ENCODE results near the gene SCN1A.

- TF ChIP-seq POLR2AphosphoS5 (IDR thresholded peaks at IDR 0.05; ENCODE audit: low read depth, low read length) (no peak), CTCF (IDR thresholded peaks at IDR 0.05) (no peak)
- TF ChIP-seq, protein P1, sequence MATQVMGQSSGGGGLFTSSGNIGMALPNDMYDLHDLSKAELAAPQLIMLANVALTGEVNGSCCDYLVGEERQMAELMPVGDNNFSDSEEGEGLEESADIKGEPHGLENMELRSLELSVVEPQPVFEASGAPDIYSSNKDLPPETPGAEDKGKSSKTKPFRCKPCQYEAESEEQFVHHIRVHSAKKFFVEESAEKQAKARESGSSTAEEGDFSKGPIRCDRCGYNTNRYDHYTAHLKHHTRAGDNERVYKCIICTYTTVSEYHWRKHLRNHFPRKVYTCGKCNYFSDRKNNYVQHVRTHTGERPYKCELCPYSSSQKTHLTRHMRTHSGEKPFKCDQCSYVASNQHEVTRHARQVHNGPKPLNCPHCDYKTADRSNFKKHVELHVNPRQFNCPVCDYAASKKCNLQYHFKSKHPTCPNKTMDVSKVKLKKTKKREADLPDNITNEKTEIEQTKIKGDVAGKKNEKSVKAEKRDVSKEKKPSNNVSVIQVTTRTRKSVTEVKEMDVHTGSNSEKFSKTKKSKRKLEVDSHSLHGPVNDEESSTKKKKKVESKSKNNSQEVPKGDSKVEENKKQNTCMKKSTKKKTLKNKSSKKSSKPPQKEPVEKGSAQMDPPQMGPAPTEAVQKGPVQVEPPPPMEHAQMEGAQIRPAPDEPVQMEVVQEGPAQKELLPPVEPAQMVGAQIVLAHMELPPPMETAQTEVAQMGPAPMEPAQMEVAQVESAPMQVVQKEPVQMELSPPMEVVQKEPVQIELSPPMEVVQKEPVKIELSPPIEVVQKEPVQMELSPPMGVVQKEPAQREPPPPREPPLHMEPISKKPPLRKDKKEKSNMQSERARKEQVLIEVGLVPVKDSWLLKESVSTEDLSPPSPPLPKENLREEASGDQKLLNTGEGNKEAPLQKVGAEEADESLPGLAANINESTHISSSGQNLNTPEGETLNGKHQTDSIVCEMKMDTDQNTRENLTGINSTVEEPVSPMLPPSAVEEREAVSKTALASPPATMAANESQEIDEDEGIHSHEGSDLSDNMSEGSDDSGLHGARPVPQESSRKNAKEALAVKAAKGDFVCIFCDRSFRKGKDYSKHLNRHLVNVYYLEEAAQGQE (IDR thresholded peaks at IDR 0.05; ENCODE audit: insufficient read depth in 1 of 2, low read depth in 2 of 2, low read length in 1 of 2), result no peak
Observed at GRCh38 chr2:165941827-165942226, 186.0 kb downstream of the SCN1A start.
